GM12865 (cell line): ENCODE results near the gene CLEC19A.

Source experiments
- DNase-seq: peaks from one replicate; pipeline ENCODE4 v3.0.0; 2010; ENCODE audit warnings: low read depth
- H3K4me3 ChIP-seq: 2 replicates; pipeline ENCODE4 v1.5.1; 2011; ENCODE audit warnings: mild to moderate bottlenecking, low read depth, low read length, control low read depth
- TF ChIP-seq, protein P1 (sequence below): IDR thresholded peaks from 2 replicates; pipeline ENCODE4 v1.5.1; 2011; ENCODE audit warnings: low read length, control low read depth, low read depth, inconsistent platforms; ENCODE audit not compliant: insufficient read depth; ENCODE audit errors: missing control alignments

CLEC19A gene

GRCh38 chr16:19354371-19354770 is 68.8 kb downstream of the CLEC19A start:
- DNase-seq = no peak
- TF ChIP-seq, protein P1, sequence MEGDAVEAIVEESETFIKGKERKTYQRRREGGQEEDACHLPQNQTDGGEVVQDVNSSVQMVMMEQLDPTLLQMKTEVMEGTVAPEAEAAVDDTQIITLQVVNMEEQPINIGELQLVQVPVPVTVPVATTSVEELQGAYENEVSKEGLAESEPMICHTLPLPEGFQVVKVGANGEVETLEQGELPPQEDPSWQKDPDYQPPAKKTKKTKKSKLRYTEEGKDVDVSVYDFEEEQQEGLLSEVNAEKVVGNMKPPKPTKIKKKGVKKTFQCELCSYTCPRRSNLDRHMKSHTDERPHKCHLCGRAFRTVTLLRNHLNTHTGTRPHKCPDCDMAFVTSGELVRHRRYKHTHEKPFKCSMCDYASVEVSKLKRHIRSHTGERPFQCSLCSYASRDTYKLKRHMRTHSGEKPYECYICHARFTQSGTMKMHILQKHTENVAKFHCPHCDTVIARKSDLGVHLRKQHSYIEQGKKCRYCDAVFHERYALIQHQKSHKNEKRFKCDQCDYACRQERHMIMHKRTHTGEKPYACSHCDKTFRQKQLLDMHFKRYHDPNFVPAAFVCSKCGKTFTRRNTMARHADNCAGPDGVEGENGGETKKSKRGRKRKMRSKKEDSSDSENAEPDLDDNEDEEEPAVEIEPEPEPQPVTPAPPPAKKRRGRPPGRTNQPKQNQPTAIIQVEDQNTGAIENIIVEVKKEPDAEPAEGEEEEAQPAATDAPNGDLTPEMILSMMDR = no peak
- no peak overlapping the region for H3K4me3 ChIP-seq

DNA sequence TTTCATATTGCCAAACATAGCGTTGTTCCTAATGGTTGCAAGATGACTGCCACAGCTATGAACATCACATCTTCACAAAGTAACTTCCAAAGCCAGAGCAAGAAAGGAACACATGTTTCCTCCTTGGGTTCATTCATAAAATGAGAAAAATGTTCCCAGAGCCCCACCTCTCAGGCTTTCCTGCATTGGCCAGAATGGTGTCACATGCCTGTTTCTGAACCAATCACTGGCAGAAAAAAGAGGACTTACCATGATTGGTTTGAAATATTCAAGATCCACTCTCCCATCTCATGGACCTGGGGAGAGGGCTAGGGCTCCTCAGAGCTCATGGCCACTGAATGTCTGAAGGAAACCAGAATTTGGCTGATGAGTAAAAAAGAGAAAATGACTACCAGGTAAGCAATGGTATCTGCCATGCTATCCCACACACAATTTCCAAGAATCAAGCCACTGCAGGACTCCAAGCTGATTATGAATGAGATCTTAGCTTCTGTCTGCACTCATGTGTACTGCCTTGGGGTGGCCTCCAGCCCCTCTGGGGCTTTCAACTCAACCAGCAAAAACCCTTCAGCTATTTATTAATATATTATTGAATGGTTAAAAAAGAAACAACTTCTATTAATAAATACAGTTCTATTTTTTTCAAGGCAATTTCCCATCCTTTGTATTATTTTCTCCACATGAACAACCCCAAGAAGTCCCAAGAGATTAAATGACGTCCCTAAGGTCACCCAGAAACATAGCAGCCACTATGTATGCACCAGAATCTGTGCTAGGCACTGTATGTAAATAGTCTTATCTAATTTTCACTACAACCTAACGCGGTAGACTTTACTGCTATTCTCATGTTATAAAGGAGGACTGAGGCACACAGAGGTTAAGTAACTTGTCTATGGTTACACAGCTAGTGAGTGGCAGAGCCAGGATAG is 70.8 kb downstream of the CLEC19A start:
- TF ChIP-seq, protein P1 = no peak
- H3K4me3 ChIP-seq = no peak overlapping the region
- DNase-seq = no peak

DNA sequence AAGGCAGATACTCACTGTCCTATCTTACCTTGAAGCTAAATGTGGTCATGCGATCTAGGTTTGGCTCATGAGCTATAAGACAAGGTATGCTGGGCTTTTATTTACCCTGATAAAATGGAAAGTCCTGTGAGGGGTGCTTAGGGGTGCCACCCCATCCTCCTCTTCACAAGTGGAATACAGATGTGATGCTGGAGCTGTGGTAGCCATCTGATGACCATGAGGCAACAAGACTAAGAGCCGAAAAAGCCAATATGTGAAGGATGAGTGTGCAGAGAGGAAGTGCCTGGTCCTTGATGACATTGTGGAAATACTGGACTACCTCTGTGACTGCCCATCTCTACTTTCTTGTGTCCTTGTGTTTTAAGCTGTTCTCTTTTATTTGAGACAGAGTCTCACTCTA is 74.0 kb downstream of the CLEC19A start:
- DNase-seq = no peak
- no peak overlapping the region for H3K4me3 ChIP-seq
- TF ChIP-seq, protein P1 = no peak
